Endothelial cell of umbilical vein (primary cell): ENCODE results near the gene CTDP1. TPM values are rescaled to one million over a fixed set of nuclear protein-coding genes. Genes with fewer than 3 reads are reported as not detected.

Experiments
- BruUV-seq: library from RNA; stranded (reverse); fragments of 400-500 nt; replicated peaks from 2 replicates; lab custom pipeline; 2021; lab: Mats Ljungman, UMichigan
- CTCF ChIA-PET: fragments of 300-600, 350-600 bp; sonication (Branson Sonifier 250); formaldehyde crosslinking; loops from one replicate; lab custom pipeline; 2021; ENCODE audit warnings: antibody characterized with exemption, inconsistent platforms; lab: Charles Lee
- POLR2A ChIA-PET: fragments of 300-600, 350-600 bp; sonication (Branson Sonifier 250); formaldehyde crosslinking; loops from one replicate; lab custom pipeline; 2021; ENCODE audit warnings: antibody characterized with exemption, inconsistent platforms; lab: Charles Lee
- DNase-seq: peaks from one replicate; pipeline ENCODE4 v3.0.0-alpha.2; 2011; ENCODE audit warnings: low read depth, low spot score
- FAIRE-seq: peaks from 2 replicates; lab custom pipeline; 2011; peaks lifted over from hg19 to GRCh38; lab: Jason Lieb, UNC
- H2AFZ ChIP-seq: 2 replicates; pipeline ENCODE4 v1.6.0; 2012; ENCODE audit warnings: low read depth, low read length, control low read depth, inconsistent platforms
- H3K27ac ChIP-seq: 2 replicates; pipeline ENCODE4 v1.5.1; 2011; ENCODE audit warnings: low read depth, mild to moderate bottlenecking, control low read depth, low read length, moderate library complexity; ENCODE audit not compliant: insufficient read depth
- H3K27me3 ChIP-seq, 2 experiments: 2 replicates each; pipeline versions ENCODE4 v1.6.0 to v1.6.1; 2011; ENCODE audit warnings: low read length in 2 of 2, mixed read lengths in 1 of 2; ENCODE audit not compliant: control insufficient read depth in 2 of 2, insufficient read depth in 2 of 2
- H3K36me3 ChIP-seq, 2 experiments: 2 replicates in 1 of 2; 3 replicates in 1 of 2; pipeline ENCODE4 v1.5.1; 2011; ENCODE audit warnings: low read length in 2 of 2, mild to moderate bottlenecking in 1 of 2, moderate library complexity in 1 of 2; ENCODE audit not compliant: control insufficient read depth in 2 of 2, insufficient read depth in 2 of 2; ENCODE audit errors: extremely low read depth in 1 of 2
- H3K4me1 ChIP-seq: 3 replicates; pipeline ENCODE4 v1.5.1; 2011; ENCODE audit warnings: mild to moderate bottlenecking, low read length; ENCODE audit not compliant: control insufficient read depth, insufficient read depth; ENCODE audit errors: extremely low read depth
- H3K4me2 ChIP-seq: 2 replicates; pipeline ENCODE4 v1.6.1; 2011; ENCODE audit warnings: low read length, control low read depth, mixed read lengths; ENCODE audit not compliant: insufficient read depth
- H3K4me3 ChIP-seq, 3 experiments: fragments of 200-600 bp in 1 of 3; sonication (generic), shearing (Covaris generic) in 1 of 3; replicated peaks in 1 of 3; 2 replicates each; pipeline ENCODE4 v1.5.1; 2011 to 2016; ENCODE audit warnings: control low read depth in 3 of 3, low read length in 3 of 3, mild to moderate bottlenecking in 2 of 3, inconsistent platforms in 1 of 3, low read depth in 1 of 3, moderate library complexity in 1 of 3; ENCODE audit not compliant: insufficient read depth in 1 of 3
- H3K79me2 ChIP-seq: 2 replicates; pipeline ENCODE4 v1.6.0; 2012; ENCODE audit warnings: low read length, inconsistent platforms; ENCODE audit not compliant: control insufficient read depth, insufficient read depth
- H3K9ac ChIP-seq: replicated peaks from 2 replicates; pipeline ENCODE3; 2011; ENCODE audit warnings: low read length, control low read depth; ENCODE audit not compliant: insufficient read depth; ENCODE audit errors: extremely low read depth
- H3K9me1 ChIP-seq: replicated peaks from 3 replicates; pipeline ENCODE4 v1.6.0; 2011; ENCODE audit warnings: mild to moderate bottlenecking, low read length; ENCODE audit not compliant: control insufficient read depth, insufficient read depth; ENCODE audit errors: extremely low read depth
- H3K9me3 ChIP-seq: replicated peaks from 2 replicates; pipeline ENCODE4 v1.5.1; 2012; ENCODE audit warnings: low read length, inconsistent platforms; ENCODE audit not compliant: control insufficient read depth, insufficient read depth
- H4K20me1 ChIP-seq: replicated peaks from 2 replicates; pipeline ENCODE3; 2011; ENCODE audit warnings: mild to moderate bottlenecking, low read length; ENCODE audit not compliant: control insufficient read depth, insufficient read depth; ENCODE audit errors: extremely low read depth
- CTCF ChIP-seq, 2 donors: IDR thresholded peaks; 1 replicate in 1 of 2; 2 replicates in 1 of 2; pipeline ENCODE4 v1.5.1; 2011; ENCODE audit warnings: low read length in 2 of 2, mild to moderate bottlenecking in 2 of 2, moderate library complexity in 2 of 2, control low read depth in 1 of 2, inconsistent platforms in 1 of 2, low read depth in 1 of 2; ENCODE audit not compliant: insufficient read depth in 1 of 2; ENCODE audit errors: extremely low read depth in 1 of 2
- EZH2 ChIP-seq: IDR thresholded peaks from 2 replicates; pipeline ENCODE4 v1.6.1; 2012; ENCODE audit warnings: borderline replicate concordance, low read depth, mild to moderate bottlenecking, moderate library complexity, low read length, inconsistent platforms; ENCODE audit not compliant: severe bottlenecking
- FOS ChIP-seq: IDR thresholded peaks from 2 replicates; pipeline ENCODE4 v1.6.1; 2011; ENCODE audit warnings: mild to moderate bottlenecking, low read length, moderate library complexity, borderline replicate concordance; ENCODE audit not compliant: insufficient read depth
- GATA2 ChIP-seq: IDR thresholded peaks from 2 replicates; pipeline ENCODE4 v1.7.0; 2011; ENCODE audit warnings: low read depth, mild to moderate bottlenecking, moderate library complexity, mixed read lengths, low read length; ENCODE audit not compliant: insufficient read length, insufficient read depth
- JUN ChIP-seq: IDR thresholded peaks from 2 replicates; pipeline ENCODE4 v1.6.1; 2011; ENCODE audit warnings: borderline replicate concordance, low read depth; ENCODE audit not compliant: insufficient read length, insufficient read depth
- MAX ChIP-seq: IDR thresholded peaks from 2 replicates; pipeline ENCODE4 v1.6.1; 2011; ENCODE audit not compliant: insufficient read depth, insufficient read length
- MYC ChIP-seq: IDR thresholded peaks from one replicate; pipeline ENCODE4 v1.6.1; 2011; ENCODE audit warnings: mild to moderate bottlenecking, low read depth, low read length
- POLR2A ChIP-seq: IDR thresholded peaks from 2 replicates; pipeline ENCODE4 v1.6.1; 2012; ENCODE audit warnings: low read depth, mild to moderate bottlenecking, control low read depth, low read length
- POLR2AphosphoS5 ChIP-seq: IDR thresholded peaks from 2 replicates; pipeline ENCODE4 v1.6.1; 2012; ENCODE audit warnings: low read depth, mild to moderate bottlenecking, control low read depth, low read length, moderate library complexity; ENCODE audit not compliant: insufficient read depth
- dilution Hi-C: fragments of 300-500 bp; cut with MboI; formaldehyde crosslinking; loops from one replicate; pipeline ENCODE4 v1.15.0; 2019; ENCODE audit warnings: low sequenced_read_pairs; ENCODE audit not compliant: extremely low pct_ligation_motif_present
- intact Hi-C: fragments of 100-400 bp; cut with micrococcal nuclease; formaldehyde crosslinking; loops from one replicate; pipeline ENCODE4 v1.10.0; 2022
- polyA plus RNA-seq, 4 experiments: library from polyadenylated mRNA; depleted of rRNA in 3 of 4; stranded (reverse) in 3 of 4; unstranded in 1 of 4; fragments of >200 nt; gene quantifications; 2 replicates each; pipeline versions ENCODE4 v1.2.1 to v1.2.3, GENCODE V29; 2011 to 2012; ENCODE audit warnings: missing spikeins in 1 of 4
- total RNA-seq: library from RNA; stranded (reverse); gene quantifications from 2 replicates; pipeline ENCODE4 v1.2.3, GENCODE V29; 2021

Gene CTDP1
- total and polyA plus RNA-seq, 2 donors (not counting 3 experiments of a cell fraction or from before 2014, with no cell fraction given) = 15.3 to 27.6 TPM

GRCh38 chr18:79726721-79727120 lies 47.1 kb downstream of the CTDP1 start:
- dilution Hi-C loops (no loop called here), intact Hi-C loops (no loop called here)
- Histone ChIP-seq H3K4me2 (no peak overlapping the region), H3K9me1 (no peaks in the 10 kb centered on the region), H2AFZ (no peak overlapping the region), H3K9ac (no peak overlapping the region), H3K4me1 (no peaks in the 10 kb centered on the region), H3K79me2 (peaks cover 2% of the 10 kb centered on the region), H4K20me1 (no peaks in the 10 kb centered on the region), H3K9me3 (no peaks in the 10 kb centered on the region), H3K27ac (no peak overlapping the region), H3K27me3 (no peaks in the 10 kb centered on the region), H3K36me3 (peaks cover 3 to 18% of the 10 kb centered on the region in 2 experiments), H3K4me3 (no peak overlapping the region)
- no TSS peak for BruUV-seq
- POLR2A ChIA-PET = no interaction called here
- no peak for FAIRE-seq
- TF ChIP-seq POLR2AphosphoS5 (no peak), GATA2 (no peak), EZH2 (no peak), JUN (no peak), MAX (no peak), POLR2A (no peak), MYC (no peak), CTCF (IDR thresholded peaks at IDR 0.05; ENCODE audit: extremely low read depth in 1 of 2, insufficient read depth in 1 of 2, low read depth in 1 of 2, low read length in 2 of 2) (no peak), FOS (no peak)
- CTCF ChIA-PET = no interaction called here
- DNase-seq = no peak
